Kidney (tissue), 14 donors: ENCODE measurements around the gene MEP1A. TPM values are rescaled to one million over a fixed set of nuclear protein-coding genes. Genes with fewer than 3 reads are reported as not detected.

Experiments used
- DNase-seq, 5 donors: peaks; one replicate each; pipeline ENCODE4 v3.0.0-alpha.2; 2013 to 2020
- FAIRE-seq: peaks from 2 replicates; lab custom pipeline; 2012; peaks lifted over from hg19 to GRCh38; lab: Jason Lieb, UNC
- H3K27ac ChIP-seq, 2 donors: one replicate each; pipeline ENCODE4 v1.7.0; 2013; ENCODE audit warnings: low read depth in 2 of 2, low read length in 2 of 2, inconsistent platforms in 1 of 2
- H3K27me3 ChIP-seq: one replicate; pipeline ENCODE4 v1.7.1; 2013; ENCODE audit warnings: low read length, inconsistent platforms; ENCODE audit not compliant: control insufficient read depth, insufficient read depth
- H3K36me3 ChIP-seq, 3 donors: one replicate each; pipeline versions ENCODE4 v1.7.0 to v1.7.1; 2013; ENCODE audit warnings: low read length in 3 of 3, control low read depth in 1 of 3, inconsistent platforms in 1 of 3; ENCODE audit not compliant: insufficient read depth in 3 of 3, control insufficient read depth in 2 of 3
- H3K4me1 ChIP-seq, 3 donors: one replicate each; pipeline versions ENCODE4 v1.7.0 to v1.7.1; 2013; ENCODE audit warnings: low read length in 3 of 3, inconsistent platforms in 1 of 3, low read depth in 1 of 3; ENCODE audit not compliant: control insufficient read depth in 2 of 3, insufficient read depth in 2 of 3
- H3K4me3 ChIP-seq, 3 donors: one replicate each; pipeline versions ENCODE4 v1.7.0 to v1.8.1; 2013; ENCODE audit warnings: low read length in 3 of 3, control low read depth in 1 of 3, inconsistent platforms in 1 of 3
- H3K9ac ChIP-seq, 3 donors: one replicate each; pipeline versions ENCODE4 v1.7.0 to v1.7.1; 2013; ENCODE audit warnings: low read length in 3 of 3, control low read depth in 1 of 3, inconsistent platforms in 1 of 3
- H3K9me3 ChIP-seq, 3 donors: one replicate each; pipeline versions ENCODE4 v1.7.0 to v1.7.1; 2013; ENCODE audit warnings: low read length in 3 of 3, control low read depth in 1 of 3, inconsistent platforms in 1 of 3; ENCODE audit not compliant: control insufficient read depth in 2 of 3, insufficient read depth in 1 of 3
- intact Hi-C: fragments of 100-400 bp; cut with DNase I; formaldehyde crosslinking; loops from one replicate; pipeline ENCODE4 v1.11.1; 2022
- polyA plus RNA-seq: library from polyadenylated mRNA; stranded (reverse); fragments of 350-450 nt; fragmentation: Illumina TruSeq; extraction: RNeasy Lipid Tissue Mini Kit (QIAGEN cat#74804); gene quantifications from one replicate; pipeline ENCODE4 v1.2.3, GENCODE V29; 2014; ENCODE audit warnings: low read depth, low replicate concordance; ENCODE audit not compliant: insufficient read depth
- total RNA-seq: library from RNA; stranded (reverse); fragmentation: NEBNext Ultra II Directional; extraction: Animal tissue kit (Norgen Biotek cat#: 25700); gene quantifications from one replicate; pipeline ENCODE4 v1.2.1, GENCODE V29; 2021
- TF ChIP-seq, protein P1 (sequence below): IDR thresholded peaks from 3 replicates; pipeline ENCODE4 v1.5.1; 2012; ENCODE audit warnings: mild to moderate bottlenecking, moderate library complexity, borderline replicate concordance; ENCODE audit not compliant: insufficient read depth; ENCODE audit errors: extremely low read depth
- donor health status: control.
- donor health status: control.
- donor health status: control.
- donor health status: control.
- donor health status: control.
- donor health status: DM: yes; HTN: yes; CAD: no.
- donor health status: Normal renal cell carcinoma (clear cell type).

The MEP1A gene
- total and polyA plus RNA-seq, 2 donors from 2014 or later, result 0.09 to 0.13 TPM

DNA sequence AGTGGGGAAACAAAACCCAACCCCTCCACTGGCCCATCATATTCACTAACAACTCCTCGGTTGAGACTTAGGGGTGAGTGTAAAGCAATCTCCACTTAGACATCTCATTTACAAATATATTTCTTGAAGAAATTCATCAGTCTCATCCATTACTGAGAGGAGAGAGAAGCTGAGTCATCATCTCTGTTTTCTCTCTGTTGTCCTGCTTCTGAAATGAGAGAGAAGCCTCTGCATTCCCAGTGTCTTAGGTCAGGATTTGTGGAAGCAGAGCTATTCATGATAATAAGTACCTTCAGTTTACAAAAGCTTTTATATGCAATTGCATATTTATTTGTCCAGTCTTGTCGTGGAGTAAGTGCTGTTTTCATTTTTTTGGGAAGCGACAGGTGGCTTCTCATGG, 879 bp downstream of the MEP1A start:
- H3K4me3 ChIP-seq, result no peak overlapping the region
- no peaks in the 10 kb centered on the region for H3K36me3 ChIP-seq
- no peaks in the 10 kb centered on the region for H3K4me1 ChIP-seq
- DNase-seq (no peak), FAIRE-seq (no peak)
- H3K9ac ChIP-seq, result no peak overlapping the region
- H3K9me3 ChIP-seq, result no peaks in the 10 kb centered on the region
- H3K27me3 ChIP-seq, result no peaks in the 10 kb centered on the region
- intact Hi-C loops, result no loop called here
- TF ChIP-seq, protein P1, sequence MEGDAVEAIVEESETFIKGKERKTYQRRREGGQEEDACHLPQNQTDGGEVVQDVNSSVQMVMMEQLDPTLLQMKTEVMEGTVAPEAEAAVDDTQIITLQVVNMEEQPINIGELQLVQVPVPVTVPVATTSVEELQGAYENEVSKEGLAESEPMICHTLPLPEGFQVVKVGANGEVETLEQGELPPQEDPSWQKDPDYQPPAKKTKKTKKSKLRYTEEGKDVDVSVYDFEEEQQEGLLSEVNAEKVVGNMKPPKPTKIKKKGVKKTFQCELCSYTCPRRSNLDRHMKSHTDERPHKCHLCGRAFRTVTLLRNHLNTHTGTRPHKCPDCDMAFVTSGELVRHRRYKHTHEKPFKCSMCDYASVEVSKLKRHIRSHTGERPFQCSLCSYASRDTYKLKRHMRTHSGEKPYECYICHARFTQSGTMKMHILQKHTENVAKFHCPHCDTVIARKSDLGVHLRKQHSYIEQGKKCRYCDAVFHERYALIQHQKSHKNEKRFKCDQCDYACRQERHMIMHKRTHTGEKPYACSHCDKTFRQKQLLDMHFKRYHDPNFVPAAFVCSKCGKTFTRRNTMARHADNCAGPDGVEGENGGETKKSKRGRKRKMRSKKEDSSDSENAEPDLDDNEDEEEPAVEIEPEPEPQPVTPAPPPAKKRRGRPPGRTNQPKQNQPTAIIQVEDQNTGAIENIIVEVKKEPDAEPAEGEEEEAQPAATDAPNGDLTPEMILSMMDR, result no peak
- no peak overlapping the region for H3K27ac ChIP-seq

DNA sequence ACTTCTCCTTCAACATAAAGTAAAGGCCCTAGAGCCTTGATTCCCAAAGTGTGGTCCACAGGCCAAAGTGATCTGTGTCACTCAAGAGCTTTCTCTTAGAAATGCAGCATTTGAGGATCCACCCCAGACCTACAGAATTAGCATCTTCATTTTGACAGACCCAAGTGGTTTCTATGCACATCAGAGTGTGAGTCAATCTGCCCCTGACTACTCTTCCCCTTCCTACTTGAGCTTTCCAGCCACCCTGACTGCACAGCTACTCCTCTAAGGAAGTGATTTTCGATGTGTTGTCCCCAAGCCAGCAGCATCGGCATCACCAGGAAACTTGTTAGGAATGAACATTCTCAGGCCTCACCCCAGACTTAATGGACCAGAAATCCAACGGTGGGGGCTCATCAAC, 2.6 kb downstream of the MEP1A start:
- H3K27me3 ChIP-seq, result no peaks in the 10 kb centered on the region
- intact Hi-C loops, result no loop called here
- TF ChIP-seq, protein P1, result no peak
- H3K27ac ChIP-seq, result no peak overlapping the region
- no peak overlapping the region for H3K4me3 ChIP-seq
- H3K4me1 ChIP-seq, result no peaks in the 10 kb centered on the region
- H3K9ac ChIP-seq, result no peak overlapping the region
- H3K36me3 ChIP-seq, result no peaks in the 10 kb centered on the region
- no peaks in the 10 kb centered on the region for H3K9me3 ChIP-seq
- no peak for FAIRE-seq
- DNase-seq, result no peak

DNA sequence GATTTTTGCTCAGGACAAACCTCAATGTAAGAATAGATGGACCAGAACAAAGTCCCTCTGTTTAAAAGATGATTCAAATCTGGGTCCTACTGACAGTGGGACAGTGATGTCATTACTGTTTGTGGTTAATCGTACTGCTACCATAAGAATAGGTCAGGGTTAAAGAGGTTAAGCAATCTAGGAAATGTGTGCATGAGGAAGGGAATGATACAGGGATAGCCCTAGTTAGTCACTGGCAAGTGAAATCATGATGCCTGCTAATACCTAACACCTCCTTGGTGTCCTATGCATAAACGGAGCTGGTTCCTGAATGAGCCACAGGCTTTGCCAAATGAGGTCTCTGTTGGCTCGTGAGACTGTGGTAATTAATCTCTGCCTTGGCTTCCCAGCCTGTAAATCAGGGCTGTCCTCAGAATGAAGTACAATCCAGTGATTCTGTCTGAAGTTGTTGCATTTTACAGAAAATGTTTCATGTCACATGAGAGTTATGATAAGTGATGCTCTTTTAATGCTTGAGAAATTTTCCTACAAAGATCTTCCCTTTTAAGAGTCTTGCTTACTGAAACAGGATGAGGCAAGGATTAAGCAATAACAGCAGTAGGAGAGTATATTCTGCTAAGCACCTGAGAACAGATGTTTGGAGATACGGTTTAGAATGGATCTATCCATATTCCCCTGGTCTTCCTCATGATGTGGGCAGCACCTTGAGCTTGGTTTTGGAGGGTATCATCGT, 3.8 kb downstream of the MEP1A start:
- TF ChIP-seq, protein P1, result no peak
- FAIRE-seq (no peak), DNase-seq (no peak)
- Histone ChIP-seq H3K9me3 (no peaks in the 10 kb centered on the region), H3K27ac (no peak overlapping the region), H3K4me1 (no peaks in the 10 kb centered on the region), H3K4me3 (no peak overlapping the region), H3K9ac (no peak overlapping the region), H3K36me3 (no peaks in the 10 kb centered on the region), H3K27me3 (no peaks in the 10 kb centered on the region)
- intact Hi-C loops, result no loop called here
